ENCODE results near the gene MMP15. TPM values are rescaled to one million over a fixed set of nuclear protein-coding genes. Genes with fewer than 3 reads are reported as not detected.

MMP15 gene
- polyA plus RNA-seq, 1 of the 3 experiments (the other 2 are of a cell fraction) = 3.1 TPM

DNA sequence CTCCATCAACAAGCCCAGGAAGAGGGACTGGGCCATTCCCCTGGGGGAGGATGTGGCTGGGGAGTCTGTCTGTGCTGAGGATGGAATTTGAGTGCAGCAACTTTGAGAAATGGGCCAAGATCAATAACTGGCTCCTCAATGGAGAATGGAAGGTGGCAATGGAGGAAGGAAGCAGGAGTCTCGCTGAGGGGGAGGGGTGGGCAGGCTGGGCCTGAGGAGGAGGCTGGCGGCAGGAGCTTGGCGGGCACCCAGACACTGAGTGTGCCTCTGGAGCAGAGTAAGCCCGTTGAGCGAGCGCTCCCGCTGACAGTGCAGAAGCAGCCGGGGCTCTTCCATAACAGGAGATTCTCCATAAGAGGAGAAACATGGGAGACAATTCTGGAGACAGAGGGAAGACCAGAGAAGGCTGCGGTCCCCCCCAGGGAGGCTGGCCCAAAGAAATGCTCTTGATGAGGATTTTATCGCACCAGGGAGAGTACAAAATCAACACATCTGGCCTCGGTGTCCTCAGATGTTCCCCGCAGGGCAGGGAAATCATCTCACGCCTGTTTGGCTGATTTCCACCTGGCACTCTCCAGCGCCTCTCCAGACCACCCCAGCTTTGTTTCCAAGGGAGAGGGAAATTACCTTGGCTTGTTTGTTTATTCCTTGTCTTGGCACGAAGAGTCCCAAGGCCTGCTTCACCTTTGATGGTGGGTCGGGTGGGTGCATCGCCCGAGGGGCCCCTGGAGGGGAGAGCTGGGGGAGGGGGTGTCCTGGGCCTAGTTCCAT is 2.8 kb upstream of the MMP15 start:
- Histone ChIP-seq H3K4me2 (peak overlapping the region; percentile 61), H3K4me1 (ENCODE audit: control insufficient read depth in 1 of 2, insufficient read depth in 2 of 2, low read depth in 1 of 2, low read length in 1 of 2) (peaks cover 13 to 49% of the 10 kb centered on the region in 2 experiments), H2AFZ (ENCODE audit: low read depth) (no peak overlapping the region), H3K36me3 (replicated peaks in 1 of 2; ENCODE audit: control insufficient read depth in 1 of 2, insufficient read depth in 2 of 2, low read length in 1 of 2) (peaks cover 0 to 5% of the 10 kb centered on the region in 2 experiments), H3K27ac (ENCODE audit: low read depth in 2 of 2, low read length in 1 of 2) (peak overlapping the region; percentile 51 to 88; a peak in 3 of 4 replicates), H3K79me2 (ENCODE audit: insufficient read depth) (no peaks in the 10 kb centered on the region), H3K9ac (no peak overlapping the region), H3K9me2 (no peaks in the 10 kb centered on the region), H3K4me3 (ENCODE audit: low read depth in 2 of 2, low read length in 1 of 2) (peak overlapping the region in 1 of 2 experiments; percentile 4; a peak in 1 of 4 replicates), H4K20me1 (ENCODE audit: insufficient read depth) (no peaks in the 10 kb centered on the region), H3K27me3 (ENCODE audit: insufficient read depth) (peaks cover 13% of the 10 kb centered on the region), H3F3A (replicated peaks; ENCODE audit: insufficient read depth) (peaks cover 5% of the 10 kb centered on the region), H3K9me3 (no peaks in the 10 kb centered on the region)
- peak; percentile 78 for DNase-seq
- CTCF ChIA-PET = interaction anchor here (0.9 to 7.4 kb wide), 12 partner anchors 9 to 171 kb away, joined by 3 to 123 read pairs (median 5); partner anchors contain the start of genes CFAP20, USB1 and ZNF319
- peak in 1 of 2 experiments; percentile 87; a peak in 2 of 4 replicates for TF ChIP-seq EP300 (IDR thresholded peaks at IDR 0.05; ENCODE audit: borderline replicate concordance in 1 of 2, low read depth in 1 of 2, low read length in 1 of 2)
- TF ChIP-seq RAD21 (IDR thresholded peaks at IDR 0.05; ENCODE audit: low read length) = peak; percentile 27
- peak; percentile 78; the same call in 1 of the 2 replicates for TF ChIP-seq RCOR1 (IDR thresholded peaks at IDR 0.05; ENCODE audit: low read length)
- TF ChIP-seq SMC3 (IDR thresholded peaks at IDR 0.05; ENCODE audit: low read depth, low read length) = peak; percentile 18; the same call in 1 of the 2 replicates
- TF ChIP-seq MAX (IDR thresholded peaks at IDR 0.05; ENCODE audit: low read depth) = 0 out of 2 replicates have a peak, but pooled peaks have one; percentile 26
- peak; percentile 47 for TF ChIP-seq CHD2 (IDR thresholded peaks at IDR 0.05; ENCODE audit: low read length, partially characterized antibody)
- no peak for TF ChIP-seq TEAD4 (IDR thresholded peaks at IDR 0.05; ENCODE audit: borderline replicate concordance, insufficient read depth)
- TF ChIP-seq EZH2phosphoT487 (IDR thresholded peaks at IDR 0.05; ENCODE audit: borderline replicate concordance, low read depth) = no peak
- TF ChIP-seq USF1 (IDR thresholded peaks at IDR 0.05; ENCODE audit: borderline replicate concordance, low read depth) = no peak
- peak; percentile 80 for TF ChIP-seq GATA2 (CRISPR knock-in tag; IDR thresholded peaks at IDR 0.05)
- TF ChIP-seq FOXJ3 (CRISPR knock-in tag; IDR thresholded peaks at IDR 0.05) = peak; percentile 67
- POLR2A ChIA-PET = interaction anchor here (1.0 to 4.3 kb wide), 4 partner anchors 10 to 107 kb away, joined by 3 to 49 read pairs (median 14); partner anchors contain the start of gene CFAP20
- WGBS (ENCODE audit: low lambda C conversion rate) = 23% methylated on average over 18 of the region's 18 CpGs

DNA sequence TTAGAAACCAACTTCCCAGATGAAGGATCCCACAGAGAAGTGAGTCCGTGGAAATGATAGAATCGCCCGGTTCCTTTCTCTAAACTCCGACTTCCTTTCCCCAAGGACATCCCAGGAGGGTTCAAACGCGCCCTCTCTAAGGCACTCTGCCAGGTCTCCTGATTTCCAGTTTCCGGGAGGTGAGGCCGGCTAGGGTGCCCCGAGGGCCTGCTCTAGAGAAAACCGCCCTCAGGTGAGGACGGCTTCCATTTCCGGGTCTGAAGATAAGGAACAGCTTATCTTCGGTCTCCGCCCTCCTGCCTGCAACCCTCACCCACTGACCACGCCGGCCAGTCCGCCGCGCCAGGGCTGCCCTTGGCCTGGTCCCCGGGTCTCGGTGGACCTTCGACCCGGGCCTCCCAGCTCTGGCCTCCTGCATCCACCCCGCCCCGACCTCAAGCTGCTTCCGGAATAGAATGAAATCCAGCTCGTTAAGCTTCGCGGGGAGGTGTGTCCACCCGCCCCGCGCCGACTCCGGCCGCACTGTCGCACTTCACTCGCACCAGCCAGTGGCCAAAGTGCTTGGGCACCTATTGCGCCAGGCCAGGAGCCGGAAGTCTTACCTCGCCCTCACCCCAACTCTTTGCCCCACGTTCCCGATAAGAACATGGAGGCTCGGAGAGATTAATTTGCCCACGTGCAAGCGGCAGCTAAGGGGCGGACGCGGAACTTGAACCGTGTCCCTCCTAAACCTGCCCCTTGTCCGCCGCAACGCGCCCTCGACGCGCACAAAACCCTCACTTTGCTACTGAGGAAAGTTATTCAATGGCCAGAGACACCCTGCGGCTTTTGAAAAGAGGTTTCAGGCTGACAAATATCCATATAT is 836 bp upstream of the MMP15 start:
- H3K4me2 ChIP-seq = peak overlapping the region; percentile 94
- peak overlapping the region in 1 of 2 experiments; percentile 64; a peak in 2 of 4 replicates for H3K4me3 ChIP-seq (ENCODE audit: low read depth in 2 of 2, low read length in 1 of 2)
- H3K4me1 ChIP-seq (ENCODE audit: control insufficient read depth in 1 of 2, insufficient read depth in 2 of 2, low read depth in 1 of 2, low read length in 1 of 2) = peaks cover 13 to 61% of the 10 kb centered on the region in 2 experiments
- WGBS (ENCODE audit: low lambda C conversion rate) = 56% methylated on average over 23 of the region's 57 CpGs
- POLR2A ChIA-PET = interaction anchor here (0.6 to 4.3 kb wide), 3 partner anchors 97 to 226 kb away, joined by 3 to 49 read pairs (median 18); partner anchors contain the start of gene CFAP20
- no peaks in the 10 kb centered on the region for H3K79me2 ChIP-seq (ENCODE audit: insufficient read depth)
- no peaks in the 10 kb centered on the region for H3K9me2 ChIP-seq
- H3K27me3 ChIP-seq (ENCODE audit: insufficient read depth) = peaks cover 13% of the 10 kb centered on the region
- no peaks in the 10 kb centered on the region for H3K9me3 ChIP-seq
- H3K36me3 ChIP-seq (replicated peaks in 1 of 2; ENCODE audit: control insufficient read depth in 1 of 2, insufficient read depth in 2 of 2, low read length in 1 of 2) = no peaks in the 10 kb centered on the region
- peaks cover 5% of the 10 kb centered on the region for H3F3A ChIP-seq (replicated peaks; ENCODE audit: insufficient read depth)
- H4K20me1 ChIP-seq (ENCODE audit: insufficient read depth) = no peaks in the 10 kb centered on the region
- CTCF ChIA-PET = interaction anchor here (0.8 to 7.4 kb wide), 7 partner anchors 9 to 103 kb away, joined by 3 to 123 read pairs (median 24); partner anchors contain the start of gene CFAP20
- no peak overlapping the region for H3K9ac ChIP-seq
- peak overlapping the region in 1 of 2 experiments; percentile 69; a peak in 1 of 4 replicates for H3K27ac ChIP-seq (ENCODE audit: low read depth in 2 of 2, low read length in 1 of 2)
- peak overlapping the region; percentile 84 for H2AFZ ChIP-seq (ENCODE audit: low read depth)
- DNase-seq = peak; percentile 49
- TF ChIP-seq NFIC (IDR thresholded peaks at IDR 0.05; ENCODE audit: borderline replicate concordance) = no peak
- TF ChIP-seq, protein P1, sequence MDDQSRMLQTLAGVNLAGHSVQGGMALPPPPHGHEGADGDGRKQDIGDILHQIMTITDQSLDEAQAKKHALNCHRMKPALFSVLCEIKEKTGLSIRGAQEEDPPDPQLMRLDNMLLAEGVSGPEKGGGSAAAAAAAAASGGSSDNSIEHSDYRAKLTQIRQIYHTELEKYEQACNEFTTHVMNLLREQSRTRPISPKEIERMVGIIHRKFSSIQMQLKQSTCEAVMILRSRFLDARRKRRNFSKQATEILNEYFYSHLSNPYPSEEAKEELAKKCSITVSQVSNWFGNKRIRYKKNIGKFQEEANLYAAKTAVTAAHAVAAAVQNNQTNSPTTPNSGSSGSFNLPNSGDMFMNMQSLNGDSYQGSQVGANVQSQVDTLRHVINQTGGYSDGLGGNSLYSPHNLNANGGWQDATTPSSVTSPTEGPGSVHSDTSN (IDR thresholded peaks at IDR 0.05) = no peak
- TF ChIP-seq EZH2phosphoT487 (IDR thresholded peaks at IDR 0.05; ENCODE audit: borderline replicate concordance, low read depth) = no peak
- TF ChIP-seq TAF1 (IDR thresholded peaks at IDR 0.05; ENCODE audit: borderline replicate concordance, low read depth, low read length) = no peak
- no peak for TF ChIP-seq TCF12 (IDR thresholded peaks at IDR 0.05)
- TF ChIP-seq MXI1 (IDR thresholded peaks at IDR 0.05; ENCODE audit: low read depth, low read length) = no peak
- TF ChIP-seq FOXJ3 (CRISPR knock-in tag; IDR thresholded peaks at IDR 0.05) = no peak
- no peak for TF ChIP-seq EP300 (IDR thresholded peaks at IDR 0.05; ENCODE audit: borderline replicate concordance in 1 of 2, low read depth in 1 of 2, low read length in 1 of 2)
- TF ChIP-seq IRF3 (IDR thresholded peaks at IDR 0.05; ENCODE audit: low read depth, low read length) = no peak
- TF ChIP-seq SIN3A (IDR thresholded peaks at IDR 0.05; ENCODE audit: borderline replicate concordance, low read depth, low read length) = no peak
- no peak for TF ChIP-seq GABPA (IDR thresholded peaks at IDR 0.05; ENCODE audit: low read depth)
